Keratinocyte (primary cell): ENCODE data around the gene GRM7. TPM values are rescaled to one million over a fixed set of nuclear protein-coding genes. Genes with fewer than 3 reads are reported as not detected.

Experiments used
- DNase-seq: peaks from one replicate; pipeline ENCODE4 v3.0.0-alpha.2; 2011; ENCODE audit warnings: low read depth, missing footprints, low spot score
- FAIRE-seq: peaks from 2 replicates; lab custom pipeline; 2011; peaks lifted over from hg19 to GRCh38; lab: Jason Lieb, UNC
- H2AFZ ChIP-seq: 2 replicates; pipeline ENCODE4 v1.6.0; 2012; ENCODE audit warnings: low read length, control low read depth, inconsistent platforms; ENCODE audit not compliant: control insufficient read depth
- H3K27ac ChIP-seq: 2 replicates; pipeline ENCODE4 v1.5.1; 2011; ENCODE audit warnings: low read length; ENCODE audit not compliant: control insufficient read depth, insufficient read depth
- H3K27me3 ChIP-seq: 3 replicates; pipeline ENCODE4 v1.6.0; 2011; ENCODE audit warnings: low read length; ENCODE audit not compliant: control insufficient read depth, insufficient read depth; ENCODE audit errors: extremely low read depth
- H3K36me3 ChIP-seq, 2 experiments: 2 replicates in 1 of 2; 3 replicates in 1 of 2; pipeline ENCODE4 v1.5.1; 2011; ENCODE audit warnings: low read length in 2 of 2, mild to moderate bottlenecking in 1 of 2; ENCODE audit not compliant: control insufficient read depth in 2 of 2, insufficient read depth in 2 of 2; ENCODE audit errors: extremely low read depth in 1 of 2
- H3K4me1 ChIP-seq: 3 replicates; pipeline ENCODE4 v1.5.1; 2011; ENCODE audit warnings: low read length; ENCODE audit not compliant: control insufficient read depth, insufficient read depth; ENCODE audit errors: extremely low read depth
- H3K4me2 ChIP-seq: 3 replicates; pipeline ENCODE4 v1.6.0; 2011; ENCODE audit warnings: low read depth, low read length; ENCODE audit not compliant: control insufficient read depth, insufficient read depth; ENCODE audit errors: extremely low read depth
- H3K4me3 ChIP-seq, 3 experiments: fragments of 200-600 bp in 1 of 3; sonication (generic) in 1 of 3; 2 replicates in 2 of 3; 3 replicates in 1 of 3; pipeline ENCODE4 v1.5.1; 2011 to 2016; ENCODE audit warnings: low read length in 3 of 3, mild to moderate bottlenecking in 3 of 3, control low read depth in 2 of 3, inconsistent platforms in 1 of 3, low read depth in 1 of 3, mixed read lengths in 1 of 3, mixed run types in 1 of 3, moderate library complexity in 1 of 3; ENCODE audit not compliant: control insufficient read depth in 2 of 3, insufficient read depth in 2 of 3; ENCODE audit errors: extremely low read depth in 1 of 3
- H3K79me2 ChIP-seq: 2 replicates; pipeline ENCODE4 v1.6.0; 2012; ENCODE audit warnings: low read length; ENCODE audit not compliant: control insufficient read depth, insufficient read depth
- H3K9ac ChIP-seq: 3 replicates; pipeline ENCODE4 v1.6.0; 2011; ENCODE audit warnings: low read length; ENCODE audit not compliant: control insufficient read depth, insufficient read depth; ENCODE audit errors: extremely low read depth
- H3K9me1 ChIP-seq: 3 replicates; pipeline ENCODE4 v1.6.0; 2011; ENCODE audit warnings: low read length; ENCODE audit not compliant: control insufficient read depth, insufficient read depth; ENCODE audit errors: extremely low read depth
- H3K9me3 ChIP-seq: 2 replicates; pipeline ENCODE4 v1.5.1; 2012; ENCODE audit warnings: low read depth, low read length; ENCODE audit not compliant: control insufficient read depth
- H4K20me1 ChIP-seq: 3 replicates; pipeline ENCODE4 v1.6.0; 2011; ENCODE audit warnings: low read length; ENCODE audit not compliant: control insufficient read depth, insufficient read depth; ENCODE audit errors: extremely low read depth
- CTCF ChIP-seq, 3 experiments: IDR thresholded peaks in 1 of 3; conservative IDR thresholded peaks in 1 of 3; optimal IDR thresholded peaks in 1 of 3; 2 replicates in 2 of 3; 3 replicates in 1 of 3; pipeline versions ENCODE3 to v1.5.1; 2011; ENCODE audit warnings: low read length in 3 of 3, mild to moderate bottlenecking in 3 of 3, moderate library complexity in 2 of 3, control low read depth in 1 of 3, inconsistent platforms in 1 of 3; ENCODE audit not compliant: insufficient read depth in 2 of 3; ENCODE audit errors: extremely low read depth in 1 of 3
- EZH2 ChIP-seq: IDR thresholded peaks from one replicate; pipeline ENCODE4 v1.6.1; 2012; ENCODE audit warnings: inconsistent platforms, mild to moderate bottlenecking, low read length, moderate library complexity
- dilution Hi-C: fragments of 300-500 bp; cut with MboI; formaldehyde crosslinking; loops from one replicate; pipeline ENCODE4 v1.7.0; 2020; ENCODE audit warnings: low sequenced_read_pairs; ENCODE audit not compliant: extremely low pct_ligation_motif_present
- polyA plus RNA-seq, 5 experiments: library from polyadenylated mRNA; depleted of rRNA in 3 of 5; stranded (reverse) in 3 of 5; stranded (forward) in 1 of 5; unstranded in 1 of 5; fragments of >200 nt; gene quantifications; 1 replicate in 1 of 5; 2 replicates in 3 of 5; 3 replicates in 1 of 5; pipeline versions ENCODE4 v1.2.1 to v1.2.3, GENCODE V29; 2011 to 2012; ENCODE audit warnings: missing spikeins in 2 of 5, low read depth in 1 of 5, low replicate concordance in 1 of 5

Gene GRM7
- polyA plus RNA-seq, 1 donor (not counting 4 experiments of a cell fraction or from before 2014, with no cell fraction given) = not detected

DNA sequence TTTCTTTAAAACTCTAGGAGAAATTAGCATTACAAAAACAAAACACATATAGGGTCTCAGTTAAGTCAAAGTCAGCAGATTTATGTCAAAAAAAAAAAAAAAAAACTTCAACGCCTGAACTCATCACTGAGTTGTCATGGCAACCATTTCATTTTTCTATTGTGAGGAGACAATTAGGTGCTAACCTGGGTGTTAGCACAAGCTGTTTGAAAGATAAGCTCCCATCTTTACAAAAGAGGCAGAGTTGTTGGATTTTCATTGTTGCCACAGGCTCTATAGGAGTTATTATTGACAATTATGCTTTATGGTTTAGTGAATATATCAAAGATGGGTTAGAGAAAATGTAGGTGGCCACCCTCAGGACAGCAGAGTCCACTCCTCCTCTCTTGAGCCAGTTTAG lies 806.9 kb downstream of the GRM7 start:
- H3K9ac ChIP-seq = no peak overlapping the region
- H4K20me1 ChIP-seq = no peaks in the 10 kb centered on the region
- no peak overlapping the region for H3K4me2 ChIP-seq
- no peaks in the 10 kb centered on the region for H3K79me2 ChIP-seq
- H3K4me1 ChIP-seq = no peaks in the 10 kb centered on the region
- dilution Hi-C loops = no loop called here
- H3K27me3 ChIP-seq = no peaks in the 10 kb centered on the region
- DNase-seq = no peak
- TF ChIP-seq CTCF (optimal IDR thresholded peaks at IDR 0.05 in 1 of 3, IDR thresholded peaks at IDR 0.05 in 1 of 3, conservative IDR thresholded peaks at IDR 0.05 in 1 of 3; ENCODE audit: extremely low read depth in 1 of 3, insufficient read depth in 2 of 3, low read length in 3 of 3) = no peak
- no peak for TF ChIP-seq EZH2
- no peaks in the 10 kb centered on the region for H3K36me3 ChIP-seq
- no peak for FAIRE-seq
- no peaks in the 10 kb centered on the region for H3K9me1 ChIP-seq
- no peaks in the 10 kb centered on the region for H3K9me3 ChIP-seq
- H3K4me3 ChIP-seq = no peak overlapping the region
- no peak overlapping the region for H3K27ac ChIP-seq
- no peak overlapping the region for H2AFZ ChIP-seq

DNA sequence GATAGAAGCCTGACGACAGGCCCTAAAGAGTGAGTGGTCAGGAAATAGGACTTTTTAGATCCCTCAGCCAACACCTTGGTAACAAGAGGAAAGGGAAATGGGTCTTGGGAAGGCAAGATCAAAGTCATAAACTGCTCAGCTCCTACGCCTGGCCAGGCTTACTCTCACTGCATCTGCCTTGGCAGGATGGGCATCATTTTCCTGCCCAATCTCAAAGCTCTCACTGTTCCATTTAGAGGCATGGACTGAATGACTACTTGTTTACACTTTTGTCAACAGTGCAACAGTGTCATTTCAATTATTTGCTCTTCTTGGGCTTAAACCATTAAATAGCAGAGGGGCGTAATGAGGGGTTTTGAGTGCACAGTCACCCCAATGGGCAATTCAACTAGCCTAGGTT lies 808.7 kb downstream of the GRM7 start:
- no peak overlapping the region for H3K4me3 ChIP-seq
- DNase-seq (no peak), FAIRE-seq (peak; percentile 20)

More for the DNA sequence above, 808.7 kb downstream of the GRM7 start:
- TF ChIP-seq EZH2 (no peak), CTCF (optimal IDR thresholded peaks at IDR 0.05 in 1 of 3, IDR thresholded peaks at IDR 0.05 in 1 of 3, conservative IDR thresholded peaks at IDR 0.05 in 1 of 3; ENCODE audit: extremely low read depth in 1 of 3, insufficient read depth in 2 of 3, low read length in 3 of 3) (no peak)
- H3K9me3 ChIP-seq = no peaks in the 10 kb centered on the region
- H2AFZ ChIP-seq = no peak overlapping the region
- no peak overlapping the region for H3K9ac ChIP-seq
- no peak overlapping the region for H3K27ac ChIP-seq
- dilution Hi-C loops = no loop called here
- H4K20me1 ChIP-seq = no peaks in the 10 kb centered on the region
- no peaks in the 10 kb centered on the region for H3K9me1 ChIP-seq
- no peaks in the 10 kb centered on the region for H3K4me1 ChIP-seq
- no peaks in the 10 kb centered on the region for H3K36me3 ChIP-seq
- no peaks in the 10 kb centered on the region for H3K27me3 ChIP-seq
- H3K4me2 ChIP-seq = no peak overlapping the region
- no peaks in the 10 kb centered on the region for H3K79me2 ChIP-seq
